Activated naive CD4-positive, alpha-beta T cell treated with anti-CD3 and anti-CD28 coated beads for 36 hours (primary cell): ENCODE results near the gene GNPDA1. TPM values are rescaled to one million over a fixed set of nuclear protein-coding genes. Genes with fewer than 3 reads are reported as not detected.

ENCODE experiments used
- total RNA-seq, 2 experiments: library from RNA; stranded (reverse); gene quantifications; one replicate each; pipeline ENCODE4 v1.2.3, GENCODE V29; 2021

GNPDA1 gene
- total RNA-seq, 2 experiments from 2014 or later, result 250 to 259 TPM

Other genes with a start within 250 kb of the GNPDA1 start
- not detected for gene PCDH1, start 134.6 kb downstream of the GNPDA1 start, total RNA-seq
- gene DELE1, start 89.2 kb downstream of the GNPDA1 start, total RNA-seq, result 10 to 100 TPM; 48.0 to 50.6 TPM
- 1 to 10 TPM in 1 of 2 experiments, under 1 TPM in 1; 0.43 to 1.1 TPM for gene PCDH12, start 54.8 kb downstream of the GNPDA1 start, total RNA-seq
- 10 to 100 TPM; 29.8 to 35.6 TPM for gene RNF14, start 43.9 kb downstream of the GNPDA1 start, total RNA-seq
- 100 to 1,000 TPM; 103 to 104 TPM for gene NDFIP1, start 95.8 kb upstream of the GNPDA1 start, total RNA-seq